HG02981 (cell line): ENCODE results near the gene PRKCH.
A peak's percentile ranks its signal among the peaks of the same experiment; 100 is the strongest.

ENCODE experiments used
- ATAC-seq: cut with Tn5 transposase; IDR thresholded peaks from one replicate; pipeline ENCODE4 v1.9.1; 2021; ENCODE audit warnings: mild to moderate bottlenecking, moderate library complexity; ENCODE audit not compliant: unreplicated experiment

PRKCH gene

GRCh38 chr14:61484826-61485584 is 163.6 kb downstream of the PRKCH start:
- no peak for ATAC-seq

- ATAC-seq, result no peak
Measured at GRCh38 chr14:61485661-61486060, 164.3 kb downstream of the PRKCH start.

GRCh38 chr14:61486930-61487495 is 165.6 kb downstream of the PRKCH start:
- no peak for ATAC-seq

GRCh38 chr14:61488417-61489401 is 167.3 kb downstream of the PRKCH start:
- no peak for ATAC-seq

GRCh38 chr14:61489512-61489911 is 168.1 kb downstream of the PRKCH start:
- ATAC-seq, result no peak

- no peak for ATAC-seq
Measured at GRCh38 chr14:61489932-61490331, 168.6 kb downstream of the PRKCH start.

GRCh38 chr14:61491224-61491623 is 169.8 kb downstream of the PRKCH start:
- no peak for ATAC-seq

GRCh38 chr14:61491876-61492434 is 170.6 kb downstream of the PRKCH start:
- no peak for ATAC-seq

GRCh38 chr14:61492474-61492873 is 171.1 kb downstream of the PRKCH start:
- ATAC-seq, result no peak

GRCh38 chr14:61493239-61493638 is 171.9 kb downstream of the PRKCH start:
- ATAC-seq, result no peak

GRCh38 chr14:61494018-61494417 is 172.6 kb downstream of the PRKCH start:
- no peak for ATAC-seq

GRCh38 chr14:61495809-61496208 is 174.4 kb downstream of the PRKCH start:
- no peak for ATAC-seq

GRCh38 chr14:61498303-61498702 is 176.9 kb downstream of the PRKCH start:
- ATAC-seq, result no peak

- no peak for ATAC-seq
Measured at GRCh38 chr14:61498811-61499210, 177.4 kb downstream of the PRKCH start.

GRCh38 chr14:61499991-61500390 is 178.6 kb downstream of the PRKCH start:
- ATAC-seq, result no peak

GRCh38 chr14:61501714-61502458 is 180.5 kb downstream of the PRKCH start:
- ATAC-seq, result no peak

- peak; percentile 17 for ATAC-seq
Measured at GRCh38 chr14:61502459-61503093, 181.2 kb downstream of the PRKCH start.

- peak; percentile 85 for ATAC-seq
Measured at GRCh38 chr14:61503167-61503801, 181.9 kb downstream of the PRKCH start.

GRCh38 chr14:61504901-61505300 is 183.5 kb downstream of the PRKCH start:
- ATAC-seq, result no peak
